ENCODE results near the gene PROSER3.

DNA sequence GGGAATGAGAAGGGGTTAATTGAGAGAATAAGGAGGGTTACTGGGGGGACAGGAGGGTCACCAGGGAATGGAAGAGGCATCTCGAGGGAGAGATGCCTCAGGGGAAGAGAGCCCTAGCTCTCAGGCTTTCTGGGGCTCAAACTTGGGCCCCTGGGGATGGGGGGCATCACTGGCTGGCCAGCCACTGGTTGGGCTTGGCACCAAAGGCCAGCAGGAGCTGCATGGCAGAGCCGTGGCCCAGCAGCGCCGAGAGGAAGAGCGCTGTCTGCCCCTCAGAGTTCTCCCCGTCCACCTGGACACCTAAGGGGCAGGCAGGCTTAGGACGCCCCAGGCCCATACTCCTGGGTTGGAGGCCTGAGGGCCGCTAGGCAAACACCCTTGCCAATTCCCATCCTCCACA is 34.9 kb downstream of the PROSER3 start:
- TF ChIP-seq POLR2A (IDR thresholded peaks at IDR 0.05) (no peak), EP300 (IDR thresholded peaks at IDR 0.05) (no peak)
- TF ChIP-seq, protein P1, sequence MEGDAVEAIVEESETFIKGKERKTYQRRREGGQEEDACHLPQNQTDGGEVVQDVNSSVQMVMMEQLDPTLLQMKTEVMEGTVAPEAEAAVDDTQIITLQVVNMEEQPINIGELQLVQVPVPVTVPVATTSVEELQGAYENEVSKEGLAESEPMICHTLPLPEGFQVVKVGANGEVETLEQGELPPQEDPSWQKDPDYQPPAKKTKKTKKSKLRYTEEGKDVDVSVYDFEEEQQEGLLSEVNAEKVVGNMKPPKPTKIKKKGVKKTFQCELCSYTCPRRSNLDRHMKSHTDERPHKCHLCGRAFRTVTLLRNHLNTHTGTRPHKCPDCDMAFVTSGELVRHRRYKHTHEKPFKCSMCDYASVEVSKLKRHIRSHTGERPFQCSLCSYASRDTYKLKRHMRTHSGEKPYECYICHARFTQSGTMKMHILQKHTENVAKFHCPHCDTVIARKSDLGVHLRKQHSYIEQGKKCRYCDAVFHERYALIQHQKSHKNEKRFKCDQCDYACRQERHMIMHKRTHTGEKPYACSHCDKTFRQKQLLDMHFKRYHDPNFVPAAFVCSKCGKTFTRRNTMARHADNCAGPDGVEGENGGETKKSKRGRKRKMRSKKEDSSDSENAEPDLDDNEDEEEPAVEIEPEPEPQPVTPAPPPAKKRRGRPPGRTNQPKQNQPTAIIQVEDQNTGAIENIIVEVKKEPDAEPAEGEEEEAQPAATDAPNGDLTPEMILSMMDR (IDR thresholded peaks at IDR 0.05): no peak

Data from tibial nerve (tissue), 4 donors.